H1 (cell line): ENCODE results near the gene TMEM238. TPM values are rescaled to one million over a fixed set of nuclear protein-coding genes. Genes with fewer than 3 reads are reported as not detected.
"Not testable (repeated sequence)": the region's sequence is repeated elsewhere in the genome, so short reads cannot be mapped to it uniquely, and the experiment has no call there.

ENCODE experiments used
- CTCF ChIA-PET: fragments of 300-600 bp; sonication (Branson Sonifier 250); formaldehyde crosslinking; loops from one replicate; lab custom pipeline; 2021; ENCODE audit not compliant: partially characterized antibody; lab: Charles Lee
- POLR2A ChIA-PET: fragments of 300-600 bp; sonication (Branson Sonifier 250); formaldehyde crosslinking; loops from one replicate; lab custom pipeline; 2021; ENCODE audit warnings: inconsistent platforms; ENCODE audit not compliant: partially characterized antibody; lab: Charles Lee
- DNase-seq, 2 experiments: peaks; one replicate each; pipeline versions ENCODE4 v3.0.0 to v3.0.0-alpha.2; 2010 to 2022; ENCODE audit warnings: low spot score in 2 of 2, low read depth in 1 of 2, mixed read lengths in 1 of 2
- FAIRE-seq: peaks from 2 replicates; lab custom pipeline; 2011; peaks lifted over from hg19 to GRCh38; lab: Jason Lieb, UNC
- H2AFZ ChIP-seq: 2 replicates; pipeline ENCODE4 v1.8.1; 2012; ENCODE audit warnings: low read length, inconsistent platforms
- H2AK5ac ChIP-seq: 2 replicates; pipeline ENCODE4 v1.6.1; 2013; ENCODE audit warnings: low read depth, low read length
- H2BK120ac ChIP-seq: replicated peaks from 2 replicates; pipeline ENCODE3; 2013; ENCODE audit warnings: low read depth, low read length, inconsistent platforms
- H2BK12ac ChIP-seq: 2 replicates; pipeline ENCODE4 v1.6.1; 2013; ENCODE audit warnings: low read depth, low read length
- H2BK15ac ChIP-seq: 2 replicates; pipeline ENCODE4 v1.6.1; 2013; ENCODE audit warnings: low read length
- H2BK20ac ChIP-seq: 2 replicates; pipeline ENCODE4 v1.6.1; 2013; ENCODE audit warnings: low read length
- H2BK5ac ChIP-seq: 2 replicates; pipeline ENCODE4 v1.6.1; 2013; ENCODE audit warnings: low read depth, low read length
- H3K14ac ChIP-seq: 2 replicates; pipeline ENCODE4 v1.6.1; 2013; ENCODE audit warnings: inconsistent platforms; ENCODE audit not compliant: insufficient read length
- H3K18ac ChIP-seq: 2 replicates; pipeline ENCODE4 v1.6.1; 2013; ENCODE audit warnings: low read length; ENCODE audit errors: extremely low read depth
- H3K23ac ChIP-seq: 2 replicates; pipeline ENCODE4 v1.6.1; 2013; ENCODE audit warnings: inconsistent platforms; ENCODE audit not compliant: insufficient read length
- H3K23me2 ChIP-seq: 2 replicates; pipeline ENCODE4 v1.6.1; 2013; ENCODE audit warnings: low read depth, low read length
- H3K27ac ChIP-seq: 2 replicates; pipeline ENCODE4 v1.6.1; 2011; ENCODE audit warnings: low read depth, low read length, inconsistent platforms
- H3K27me3 ChIP-seq, 4 experiments: replicated peaks in 1 of 4; 1 replicate in 1 of 4; 2 replicates in 3 of 4; pipeline versions ENCODE4 v1.6.1 to v1.8.1; 2011 to 2013; ENCODE audit warnings: low read length in 3 of 4, mild to moderate bottlenecking in 3 of 4, inconsistent platforms in 2 of 4, mixed read lengths in 2 of 4, moderate library complexity in 1 of 4; ENCODE audit not compliant: control insufficient read depth in 3 of 4, insufficient read depth in 3 of 4; ENCODE audit errors: extremely low read depth in 1 of 4
- H3K36me3 ChIP-seq, 4 experiments: 2 replicates each; pipeline versions ENCODE4 v1.6.1 to v1.8.1; 2011 to 2013; ENCODE audit warnings: mild to moderate bottlenecking in 4 of 4, low read length in 3 of 4, moderate library complexity in 2 of 4, control low read depth in 1 of 4, inconsistent platforms in 1 of 4; ENCODE audit not compliant: insufficient read depth in 4 of 4, control insufficient read depth in 2 of 4
- H3K4ac ChIP-seq: replicated peaks from 2 replicates; pipeline ENCODE3; 2013; ENCODE audit warnings: low read length, low read depth, mixed read lengths, inconsistent platforms; ENCODE audit not compliant: insufficient read length
- H3K4me1 ChIP-seq, 4 experiments: replicated peaks in 1 of 4; 1 replicate in 1 of 4; 2 replicates in 3 of 4; pipeline versions ENCODE4 v1.6.1 to v1.8.1; 2011 to 2013; ENCODE audit warnings: low read length in 3 of 4, inconsistent platforms in 2 of 4, mixed read lengths in 1 of 4; ENCODE audit not compliant: insufficient read depth in 4 of 4, control insufficient read depth in 3 of 4
- H3K4me2 ChIP-seq, 2 experiments: 2 replicates each; pipeline versions ENCODE4 v1.6.1 to v1.8.1; 2011 to 2013; ENCODE audit warnings: low read depth in 2 of 2, low read length in 2 of 2, control low read depth in 1 of 2, inconsistent platforms in 1 of 2, mild to moderate bottlenecking in 1 of 2; ENCODE audit not compliant: insufficient read depth in 1 of 2
- H3K4me3 ChIP-seq, 4 experiments: fragments of 200-600, 300-600 bp in 1 of 4; sonication (generic), shearing (Covaris generic), sonication (Bioruptor Twin) in 1 of 4; 2 replicates each; pipeline versions ENCODE4 v1.5.1 to v1.8.1; 2011 to 2016; ENCODE audit warnings: low read length in 4 of 4, low read depth in 3 of 4, control low read depth in 2 of 4, inconsistent platforms in 2 of 4, mild to moderate bottlenecking in 2 of 4, mixed read lengths in 1 of 4, moderate library complexity in 1 of 4; ENCODE audit not compliant: insufficient read depth in 2 of 4; ENCODE audit errors: extremely low read depth in 1 of 4
- H3K56ac ChIP-seq: replicated peaks from 2 replicates; pipeline ENCODE3; 2013; ENCODE audit warnings: low read depth, mild to moderate bottlenecking, mixed read lengths, low read length, inconsistent platforms; ENCODE audit not compliant: insufficient read length
- H3K79me1 ChIP-seq: 2 replicates; pipeline ENCODE4 v1.6.1; 2013; ENCODE audit warnings: low read depth, low read length, control low read depth
- H3K79me2 ChIP-seq, 2 experiments: 2 replicates each; pipeline versions ENCODE4 v1.6.1 to v1.8.1; 2012 to 2013; ENCODE audit warnings: low read length in 2 of 2, mild to moderate bottlenecking in 2 of 2, inconsistent platforms in 1 of 2; ENCODE audit not compliant: insufficient read depth in 2 of 2, control insufficient read depth in 1 of 2
- H3K9ac ChIP-seq, 4 experiments: replicated peaks in 1 of 4; 1 replicate in 1 of 4; 2 replicates in 3 of 4; pipeline versions ENCODE4 v1.6.1 to v1.8.1; 2011 to 2013; ENCODE audit warnings: low read depth in 3 of 4, low read length in 3 of 4, control low read depth in 2 of 4, mild to moderate bottlenecking in 2 of 4, moderate library complexity in 2 of 4, inconsistent platforms in 1 of 4; ENCODE audit errors: extremely low read depth in 1 of 4
- H3K9me3 ChIP-seq, 2 experiments: 2 replicates each; pipeline versions ENCODE4 v1.6.1 to v1.8.1; 2012 to 2013; ENCODE audit warnings: mild to moderate bottlenecking in 2 of 2, moderate library complexity in 2 of 2, control low read depth in 1 of 2, inconsistent platforms in 1 of 2, low read depth in 1 of 2, low read length in 1 of 2, mixed read lengths in 1 of 2; ENCODE audit not compliant: insufficient read depth in 2 of 2
- H4K20me1 ChIP-seq, 2 experiments: replicated peaks in 1 of 2; 2 replicates each; pipeline versions ENCODE3 to v1.8.1; 2011 to 2013; ENCODE audit warnings: inconsistent platforms in 2 of 2, low read length in 2 of 2, mild to moderate bottlenecking in 1 of 2; ENCODE audit not compliant: insufficient read depth in 2 of 2, control insufficient read depth in 1 of 2
- H4K5ac ChIP-seq: 2 replicates; pipeline ENCODE4 v1.6.1; 2013; ENCODE audit warnings: low read length, low read depth, mixed read lengths, inconsistent platforms; ENCODE audit not compliant: insufficient read length
- H4K8ac ChIP-seq: 2 replicates; pipeline ENCODE4 v1.8.0; 2013; ENCODE audit warnings: mild to moderate bottlenecking, moderate library complexity, low read length, inconsistent platforms; ENCODE audit not compliant: insufficient read depth; ENCODE audit errors: extremely low read depth
- H4K91ac ChIP-seq: replicated peaks from 2 replicates; pipeline ENCODE3; 2013; ENCODE audit warnings: low read length, mixed read lengths, inconsistent platforms; ENCODE audit not compliant: insufficient read length
- CBX8 ChIP-seq: fragments of 300-800, 300-1000 bp; sonication (generic); IDR thresholded peaks from 2 replicates; pipeline ENCODE4 v1.7.1; 2016; ENCODE audit warnings: low read depth, low read length, borderline replicate concordance
- KDM5A ChIP-seq: fragments of 200-600 bp; IDR thresholded peaks from 2 replicates; pipeline ENCODE4 v1.7.1; 2012; ENCODE audit warnings: mild to moderate bottlenecking, low read length, inconsistent platforms, mixed read lengths
- SIRT6 ChIP-seq: IDR thresholded peaks from one replicate; pipeline ENCODE4 v1.7.1; 2012; ENCODE audit warnings: low read length, inconsistent platforms
- TAF7 ChIP-seq: optimal IDR thresholded peaks from 2 replicates; pipeline ENCODE3; 2011; ENCODE audit warnings: low read depth, mild to moderate bottlenecking, inconsistent platforms, low read length, moderate library complexity, borderline replicate concordance
- WGBS, 2 experiments: shearing (Covaris generic) in 1 of 2; methylation state at CpG; one replicate each; pipeline versions ENCODE4 v1.1.6 to v1.1.7; 2013 to 2015; ENCODE audit warnings: low lambda C conversion rate in 2 of 2, mixed read lengths in 2 of 2, inconsistent platforms in 1 of 2, low coverage in 1 of 2, missing lambda C conversion rate in 1 of 2; ENCODE audit not compliant: insufficient replicate concordance in 2 of 2, insufficient coverage in 1 of 2, insufficient read length in 1 of 2; ENCODE audit errors: extremely low coverage in 1 of 2, missing lambda C conversion rate in 1 of 2; 5-methylcytosine and 5-hydroxymethylcytosine counted together
- polyA plus RNA-seq, 7 experiments: library from polyadenylated mRNA; depleted of rRNA in 3 of 7; stranded (reverse) in 5 of 7; unstranded in 2 of 7; fragments of >200 nt in 5 of 7; fragments of 200-250 nt in 2 of 7; gene quantifications; 1 replicate in 5 of 7; 2 replicates in 1 of 7; 4 replicates in 1 of 7; pipeline versions ENCODE4 v1.2.1 to v1.2.3, GENCODE V29; 2011 to 2013; ENCODE audit warnings: missing spikeins in 2 of 7, mixed read lengths in 2 of 7
- total RNA-seq: library from RNA; stranded (reverse); fragmentation: NEBNext Ultra II Directional; extraction: Animal tissue kit (Norgen Biotek cat#: 25700); gene quantifications from 2 replicates; pipeline ENCODE4 v1.2.1, GENCODE V29; 2021

TMEM238 gene
- total and polyA plus RNA-seq, 2 of the 8 experiments (the other 6 are each of a cell fraction or from before 2014, with no cell fraction given): 0.53 to 3.8 TPM

- TF ChIP-seq TAF7 (no peak), KDM5A (no peak), SIRT6 (no peak), CBX8 (no peak)
Measured at GRCh38 chr19:55410168-55410567, 26.1 kb upstream of the TMEM238 start (continued).

DNA sequence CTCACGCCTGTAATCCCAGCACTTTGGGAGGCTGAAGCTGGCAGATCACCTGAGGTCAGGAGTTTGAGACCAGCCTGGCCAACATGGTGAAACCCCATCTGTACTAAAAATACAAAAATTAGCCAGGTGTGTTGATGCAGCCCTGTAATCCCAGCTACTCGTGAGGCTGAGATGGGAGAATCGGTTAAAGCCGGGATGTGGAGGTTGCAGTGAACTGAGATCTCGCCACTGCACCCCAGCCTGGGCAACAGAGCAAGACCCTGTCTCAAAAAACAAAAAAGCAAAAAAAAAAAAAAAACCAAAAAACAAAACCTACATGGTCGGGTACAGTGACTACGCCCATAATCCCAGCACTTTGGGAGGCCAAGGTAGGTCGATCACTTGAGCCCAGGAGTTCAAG is 25.1 kb upstream of the TMEM238 start:
- H3K36me3 ChIP-seq: peaks cover 8 to 26% (median 19%) of the 10 kb centered on the region in 4 experiments
- POLR2A ChIA-PET: interaction anchor here (0.7 to 34.6 kb wide), 12 partner anchors 10 to 518 kb away, joined by 3 to 874 read pairs (median 4); partner anchors contain the start of genes HSPBP1, RPL28, TMEM238 and UBE2S
- not testable (repeated sequence) for FAIRE-seq

More for the DNA sequence above, 25.1 kb upstream of the TMEM238 start:
- H3K9me3 ChIP-seq, H2BK15ac ChIP-seq, H2BK120ac ChIP-seq, H3K4ac ChIP-seq, H2AFZ ChIP-seq, DNase-seq, H3K4me3 ChIP-seq, H4K5ac ChIP-seq, H3K9ac ChIP-seq, H3K27me3 ChIP-seq, H4K8ac ChIP-seq, H3K27ac ChIP-seq, H2BK20ac ChIP-seq, H3K56ac ChIP-seq, H3K14ac ChIP-seq, H2BK12ac ChIP-seq, H3K23ac ChIP-seq: not testable (repeated sequence)
- H3K79me1 ChIP-seq: peaks cover 15% of the 10 kb centered on the region
- H3K23me2 ChIP-seq: peaks cover 13% of the 10 kb centered on the region
- WGBS, 2 experiments: 95% methylated on average over 8 of the region's 8 CpGs; no CpG with 5 or more reads in 1 of the 2 experiments
- H3K79me2 ChIP-seq: peaks cover 12 to 26% of the 10 kb centered on the region in 2 experiments
- peak overlapping the region; percentile 97; the same call in 1 of the 2 replicates for H2BK5ac ChIP-seq
- peaks cover 0 to 20% (median 13%) of the 10 kb centered on the region in 4 experiments; a peak in 6 of 7 replicates for H3K4me1 ChIP-seq
- H4K20me1 ChIP-seq: peaks cover 17 to 19% of the 10 kb centered on the region in 2 experiments
- H3K4me2 ChIP-seq: peak overlapping the region in 1 of 2 experiments; percentile 99; a peak in 1 of 4 replicates
- CTCF ChIA-PET: interaction anchor here (0.6 to 2.1 kb wide), 4 partner anchors 9 to 95 kb away, joined by 3 to 7 read pairs (median 6); no protein-coding TSS in a partner anchor
- 0 out of 2 replicates have a peak overlapping the region, but pooled peaks have one; percentile 99 for H3K18ac ChIP-seq
- peak overlapping the region; percentile 95; the same call in 1 of the 2 replicates for H2AK5ac ChIP-seq
- peak overlapping the region; percentile 100 for H4K91ac ChIP-seq
